ENCODE data around the gene MN1.

Gene MN1

DNA sequence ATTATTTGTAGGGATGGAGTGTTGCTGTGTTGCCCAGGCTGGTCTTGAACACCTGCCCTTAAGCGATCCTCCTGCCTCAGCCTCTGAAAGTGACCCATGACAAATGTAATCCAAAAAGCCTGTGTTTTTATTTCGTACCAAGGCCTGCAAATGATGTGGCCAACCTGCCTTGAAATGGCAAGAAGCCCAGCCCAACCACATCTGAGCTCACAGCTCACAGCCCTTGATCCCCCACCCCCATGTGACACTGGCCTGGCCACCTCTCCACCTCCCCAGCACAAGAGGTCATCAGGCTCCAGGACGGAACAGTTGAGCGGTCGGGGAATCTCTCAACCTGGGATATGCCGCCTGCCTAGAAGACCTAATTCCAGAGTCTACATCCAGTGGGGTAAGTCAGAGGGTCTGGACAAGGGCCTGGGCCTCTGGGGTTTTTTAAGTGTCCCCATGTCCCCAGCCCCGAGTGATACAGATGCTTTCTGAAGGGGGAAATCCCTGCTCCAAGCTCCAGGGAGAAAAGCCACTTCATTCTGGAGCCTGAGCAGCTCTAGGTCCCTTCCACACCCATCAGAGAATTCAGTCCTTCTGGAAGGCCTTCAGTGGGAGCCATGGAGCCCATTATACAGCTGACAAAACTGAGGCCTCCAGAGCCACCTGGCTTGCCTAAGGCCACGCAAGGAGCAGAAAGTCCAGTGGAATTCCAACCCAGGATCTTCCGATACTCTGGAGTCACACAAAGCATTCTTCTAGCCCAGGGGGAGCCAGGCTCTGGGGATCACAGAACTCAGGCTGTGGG, 70.7 kb downstream of the MN1 start:
- DNase-seq: no peak

- no peak for DNase-seq
Observed at GRCh38 chr22:27729246-27729645, 72.3 kb downstream of the MN1 start.

DNA sequence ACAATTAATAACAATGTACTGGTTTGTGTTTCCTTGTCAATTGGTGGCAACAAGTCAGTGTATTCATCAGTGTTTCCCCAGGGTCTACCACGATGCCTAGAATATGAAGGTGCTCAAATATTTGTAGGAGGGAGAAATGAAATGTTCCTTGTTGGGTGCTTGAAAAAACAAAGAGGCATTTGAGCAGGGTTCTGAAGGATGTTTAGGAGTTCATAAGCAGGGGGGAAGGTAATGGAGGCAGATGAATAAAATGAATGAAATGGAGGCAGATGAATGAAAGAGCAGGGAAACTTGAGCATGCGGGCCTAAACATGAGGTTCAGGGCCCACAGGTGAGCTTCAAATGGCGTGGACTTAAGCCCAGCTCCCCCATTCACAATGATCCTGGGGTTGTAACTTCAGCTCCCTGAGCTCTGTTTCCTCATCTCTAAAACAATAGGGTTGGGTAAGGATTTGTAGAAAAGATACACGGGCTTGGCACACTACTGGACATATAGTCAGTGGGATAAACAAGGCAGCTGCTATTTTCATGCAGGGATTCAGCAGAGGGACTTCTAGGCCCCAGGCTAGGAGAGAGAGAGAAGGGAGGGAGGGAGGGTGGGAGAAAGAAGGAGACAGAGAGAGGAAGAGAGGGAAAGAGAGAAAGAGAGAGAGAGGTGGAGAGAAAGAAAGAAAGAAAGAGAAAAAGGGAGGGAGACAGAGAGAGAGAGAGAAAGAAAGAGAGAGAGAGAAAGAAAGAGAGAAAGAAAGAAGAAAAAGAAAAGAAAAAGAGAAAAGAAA, 73.7 kb downstream of the MN1 start:
- DNase-seq: no peak

GRCh38 chr22:27726686-27727449, 74.7 kb downstream of the MN1 start:
- no peak for DNase-seq

- no peak for DNase-seq
Observed at GRCh38 chr22:27726331-27726685, 75.2 kb downstream of the MN1 start.

- DNase-seq: no peak
Observed at GRCh38 chr22:27725661-27726060, 75.9 kb downstream of the MN1 start.

DNA sequence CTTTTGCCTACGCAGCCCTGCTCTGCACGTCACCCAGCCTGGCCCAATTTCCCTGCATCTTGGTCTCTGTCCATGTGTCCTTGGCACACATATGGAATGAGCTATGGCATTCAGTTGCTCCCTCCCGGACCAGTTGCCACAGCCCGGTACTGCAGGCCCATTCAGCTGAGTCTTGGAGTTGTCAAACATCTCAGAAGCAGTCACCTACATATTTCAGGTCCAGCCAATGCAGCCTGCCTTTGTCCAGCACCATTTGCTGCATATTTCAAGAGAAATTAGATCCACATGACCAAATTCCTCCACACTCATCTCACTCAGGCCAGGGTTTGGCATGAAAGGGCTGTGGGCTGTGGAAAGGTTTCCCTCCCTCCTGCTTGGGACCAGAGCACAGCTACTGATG, 76.8 kb downstream of the MN1 start:
- no peak for DNase-seq

DNA sequence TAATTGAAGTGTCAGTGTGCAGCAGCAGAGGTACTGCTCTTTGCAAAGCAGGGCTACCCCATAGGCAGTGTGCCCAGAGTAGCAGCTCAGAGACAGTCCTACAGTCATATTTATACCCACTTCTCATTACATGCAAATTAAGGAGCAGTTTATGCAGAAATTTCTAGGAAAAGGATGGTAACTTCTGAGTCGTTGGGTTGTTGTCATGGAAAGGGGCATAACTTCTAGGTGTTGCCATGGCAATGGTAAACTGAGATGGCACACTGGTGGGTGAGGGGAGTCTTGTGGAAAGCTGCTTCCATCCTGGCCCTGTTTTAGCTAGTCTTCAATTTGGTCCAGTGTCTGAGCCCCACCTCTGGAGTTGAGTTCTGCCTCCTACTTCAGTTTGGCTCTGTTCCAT, 77.4 kb downstream of the MN1 start:
- DNase-seq: no peak

DNA sequence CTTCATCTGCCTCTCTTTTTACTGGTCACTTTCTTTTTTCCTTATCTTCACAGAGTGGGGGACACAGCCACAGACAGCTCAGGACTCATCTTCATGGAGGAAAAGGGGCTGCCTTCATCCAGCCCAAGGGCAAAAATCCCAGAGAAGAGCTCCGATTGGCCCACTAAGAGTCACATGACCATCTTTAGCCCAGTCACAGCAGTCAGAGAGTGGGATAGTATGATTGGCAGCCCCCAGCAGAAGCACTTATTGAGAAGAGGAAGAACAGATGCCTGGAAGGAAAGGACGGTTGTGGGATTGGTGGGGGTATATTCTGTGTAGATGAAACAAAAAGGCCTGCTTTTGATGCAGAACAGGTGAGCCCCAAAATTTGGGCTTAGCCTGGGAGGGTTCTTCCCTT, 77.8 kb downstream of the MN1 start:
- no peak for DNase-seq

GRCh38 chr22:27723158-27723557, 78.4 kb downstream of the MN1 start:
- DNase-seq: no peak

GRCh38 chr22:27720860-27721259, 80.7 kb downstream of the MN1 start:
- no peak for DNase-seq

DNA sequence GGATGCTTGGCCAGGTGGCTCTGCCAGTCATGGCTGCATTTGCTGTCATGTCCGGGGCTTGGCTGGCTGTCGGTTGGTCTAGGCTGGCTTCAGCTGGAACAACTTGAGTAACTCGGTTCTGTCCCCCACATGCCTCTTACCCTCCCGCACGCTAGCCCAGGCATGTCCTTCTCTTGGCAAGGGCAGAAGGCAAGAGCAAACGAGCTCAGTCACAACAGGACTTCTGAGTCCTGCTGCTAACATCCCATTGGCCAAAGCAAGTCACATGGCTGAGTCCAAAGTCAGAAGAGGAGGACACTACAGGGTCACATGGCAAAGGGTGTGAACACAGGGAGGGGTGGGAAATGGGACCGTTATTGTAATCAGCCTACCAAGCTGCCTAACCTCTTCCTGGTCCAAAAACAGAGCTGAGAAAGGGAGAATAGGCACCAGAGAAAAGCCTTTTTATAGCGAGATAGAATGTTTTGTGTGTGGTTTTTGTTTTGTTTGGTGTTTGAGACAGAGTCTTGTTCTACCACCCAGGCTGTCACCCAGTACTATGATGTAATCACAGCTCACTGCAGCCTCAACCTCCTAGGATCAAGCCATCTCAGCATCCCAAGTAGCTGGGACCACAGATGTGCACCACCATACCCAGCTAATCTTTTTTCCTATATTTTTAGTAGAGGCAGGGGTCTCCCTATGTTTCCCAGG, 81.9 kb downstream of the MN1 start:
- DNase-seq: no peak

GRCh38 chr22:27719036-27719347, 82.6 kb downstream of the MN1 start:
- no peak for DNase-seq

GRCh38 chr22:27718186-27719035, 83.1 kb downstream of the MN1 start:
- DNase-seq: no peak

GRCh38 chr22:27717094-27717493, 84.5 kb downstream of the MN1 start:
- no peak for DNase-seq

DNA sequence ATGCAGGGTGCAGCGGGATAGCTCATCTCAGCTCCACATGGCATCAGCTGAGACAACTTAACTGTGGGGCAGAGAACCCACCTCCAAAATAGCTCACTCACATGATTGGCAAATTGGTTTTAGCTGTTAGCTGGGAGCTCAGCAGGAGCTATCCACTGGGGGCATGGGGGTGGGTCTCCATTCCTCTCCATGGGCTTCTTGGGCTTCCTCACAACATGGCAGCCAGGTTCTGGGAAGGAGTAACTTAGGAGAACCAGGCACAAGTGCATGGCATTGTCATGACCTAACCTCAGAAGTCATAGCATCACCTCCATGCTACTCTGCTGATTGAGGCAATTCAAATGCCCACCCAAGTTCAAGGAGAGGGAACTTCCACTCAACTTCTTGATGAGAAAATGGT, 85.5 kb downstream of the MN1 start:
- no peak for DNase-seq

DNA sequence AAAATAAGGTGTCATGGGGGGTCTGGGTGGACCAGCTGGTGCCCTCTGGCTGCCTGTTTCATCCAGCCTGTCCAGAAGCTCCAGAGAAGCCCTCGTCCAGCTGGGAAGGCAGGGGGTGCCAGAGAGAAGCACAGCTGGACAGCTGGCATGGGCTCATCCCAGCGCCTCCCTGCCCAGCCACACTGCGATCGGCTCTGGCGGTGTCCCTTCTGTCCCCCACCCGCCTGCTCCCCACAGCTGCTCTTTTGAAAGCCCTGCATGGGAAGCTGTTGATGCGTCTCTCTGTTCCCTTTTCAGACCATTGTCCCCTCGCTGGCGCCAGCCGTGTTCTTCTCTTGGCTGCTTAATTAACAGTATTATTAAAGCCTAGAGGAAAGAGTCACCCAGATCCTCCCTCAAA, 86.5 kb downstream of the MN1 start:
- DNase-seq: no peak

GRCh38 chr22:27714068-27714467, 87.5 kb downstream of the MN1 start:
- DNase-seq: no peak

GRCh38 chr22:27713461-27713860, 88.1 kb downstream of the MN1 start:
- no peak for DNase-seq

DNA sequence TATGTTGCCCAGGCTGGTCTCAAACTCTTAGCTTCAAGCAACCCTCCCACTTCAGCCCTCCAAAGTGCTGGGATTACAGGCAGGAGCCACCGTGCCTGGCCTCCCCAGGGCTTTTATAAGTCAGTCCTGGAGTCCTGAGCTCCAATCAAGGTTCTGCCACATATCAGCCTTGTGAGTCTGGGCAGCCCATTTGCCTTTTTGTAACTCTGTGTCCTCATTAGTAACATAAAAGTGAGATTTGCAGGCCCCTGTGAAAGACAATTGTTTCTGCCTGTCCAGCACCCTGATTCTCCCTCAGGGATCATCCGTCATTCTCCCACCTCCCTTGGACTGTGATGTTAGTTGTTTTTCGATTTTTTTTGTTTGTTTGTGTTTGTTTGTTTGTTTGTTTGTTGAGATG, 89.8 kb downstream of the MN1 start:
- no peak for DNase-seq

DNA sequence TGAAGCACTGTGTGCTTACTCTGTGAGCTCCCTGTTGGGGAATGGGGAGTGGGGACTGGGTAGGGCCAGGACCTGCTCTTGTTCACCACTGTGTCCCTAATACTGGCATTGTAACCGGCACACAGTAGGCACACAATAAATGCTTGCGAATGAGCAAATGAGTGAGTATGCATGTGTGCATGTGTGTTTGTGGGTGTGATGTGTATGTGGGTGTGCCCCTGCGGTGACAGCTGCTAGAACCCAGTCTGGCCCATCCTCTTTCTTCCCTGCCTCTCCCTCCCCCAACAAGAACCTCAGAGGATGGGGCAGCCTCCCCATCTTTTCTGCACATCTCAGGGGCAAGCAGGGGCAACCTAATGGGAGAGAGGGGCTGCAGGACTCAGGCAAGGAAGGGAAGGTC, 90.5 kb downstream of the MN1 start:
- no peak for DNase-seq

DNA sequence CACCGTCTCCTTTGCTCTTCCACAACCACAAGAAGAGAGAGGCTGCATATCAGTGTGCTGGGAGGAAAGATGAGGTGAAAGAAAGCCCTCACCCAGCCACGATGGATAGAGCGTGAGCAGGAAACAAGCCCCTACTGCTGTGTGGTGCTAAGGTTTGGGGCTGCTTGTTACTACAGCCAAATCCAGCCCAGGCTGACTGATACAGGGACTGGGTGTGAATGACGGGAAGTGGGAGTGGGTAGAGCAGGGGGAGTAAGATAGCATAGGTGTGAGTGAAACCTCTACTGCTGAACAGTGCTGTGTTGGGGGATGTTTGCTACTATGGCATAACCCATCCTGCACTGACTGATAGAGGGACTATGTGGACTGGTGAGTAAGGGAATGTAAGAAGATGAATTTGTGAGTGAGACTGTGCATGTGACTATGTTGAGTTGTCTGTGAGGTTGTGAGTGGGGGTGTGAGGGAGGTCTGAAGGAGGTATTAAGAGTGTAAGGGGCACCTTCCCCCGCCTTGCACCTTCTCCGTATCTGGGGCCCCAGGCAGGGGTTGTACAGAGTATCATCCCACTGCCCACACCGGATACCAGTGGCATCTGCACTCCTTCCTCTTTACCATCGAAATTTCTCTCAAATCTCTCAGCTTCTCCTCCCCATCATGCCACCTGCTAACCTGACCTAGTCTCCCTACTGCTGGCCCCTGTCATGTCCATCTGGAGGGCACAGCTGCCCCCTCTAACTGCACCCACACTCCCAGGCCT, 91.5 kb downstream of the MN1 start:
- DNase-seq: no peak

Measured in effector CD4-positive, alpha-beta T cell (primary cell).